Measurements from ENCODE around the gene EXOSC9. TPM values are rescaled to one million over a fixed set of nuclear protein-coding genes. Genes with fewer than 3 reads are reported as not detected.

EXOSC9 gene
- total RNA-seq, 4 donors from 2014 or later = 12.6 to 35.9 (median 23.5) TPM

GRCh38 chr4:121822796-121823504, 21.8 kb downstream of the EXOSC9 start:
- DNase-seq (ENCODE audit: low spot score) (no peak), ATAC-seq (ENCODE audit: low FRiP score) (peak; percentile 3)
- no peak for TF ChIP-seq CTCF (IDR thresholded peaks at IDR 0.05)

GRCh38 chr4:121823505-121824170, 22.5 kb downstream of the EXOSC9 start, which contains the start of gene CCNA2:
Gene CCNA2, minus strand, starts transcription at chr4:121823883. Its CDS starts 255 bp downstream, at chr4:121823628.
- TF ChIP-seq CTCF (IDR thresholded peaks at IDR 0.05) = no peak
- ATAC-seq (ENCODE audit: low FRiP score) (peak; percentile 100), DNase-seq (ENCODE audit: low spot score) (peak; percentile 87)

GRCh38 chr4:121824171-121824527, 23.0 kb downstream of the EXOSC9 start:
- ATAC-seq (ENCODE audit: low FRiP score) = no peak
- no peak for TF ChIP-seq CTCF (IDR thresholded peaks at IDR 0.05)
- no peak for DNase-seq (ENCODE audit: low spot score)

GRCh38 chr4:121824950-121825349, 23.8 kb downstream of the EXOSC9 start:
- ATAC-seq (ENCODE audit: low FRiP score) (no peak), DNase-seq (ENCODE audit: low spot score) (no peak)
- no peak for TF ChIP-seq CTCF (IDR thresholded peaks at IDR 0.05)

GRCh38 chr4:121827853-121828252, 26.7 kb downstream of the EXOSC9 start:
- TF ChIP-seq CTCF (IDR thresholded peaks at IDR 0.05) = no peak
- ATAC-seq (ENCODE audit: low FRiP score) (no peak), DNase-seq (ENCODE audit: low spot score) (no peak)

GRCh38 chr4:121829511-121829910, 28.4 kb downstream of the EXOSC9 start:
- DNase-seq (ENCODE audit: low spot score) (no peak), ATAC-seq (ENCODE audit: low FRiP score) (no peak)
- no peak for TF ChIP-seq CTCF (IDR thresholded peaks at IDR 0.05)

GRCh38 chr4:121838136-121838535, 37.0 kb downstream of the EXOSC9 start:
- TF ChIP-seq CTCF (IDR thresholded peaks at IDR 0.05) = no peak
- no peak for ATAC-seq (ENCODE audit: low FRiP score)

More at GRCh38 chr4:121838136-121838535, 37.0 kb downstream of the EXOSC9 start:
- no peak for DNase-seq (ENCODE audit: low spot score)

Data from omental fat pad (tissue), 4 donors.